Effector memory CD4-positive, alpha-beta T cell (primary cell): ENCODE results near the gene ALG1L2.
"Not testable (repeated sequence)": the region's sequence is repeated elsewhere in the genome, so short reads cannot be mapped to it uniquely, and the experiment has no call there.

Experiments used
- DNase-seq, 3 donors: peaks; one replicate each; pipeline ENCODE4 v3.0.0-alpha.2; 2020
- H3K27ac ChIP-seq: 2 replicates; pipeline ENCODE4 v1.7.0; 2013; ENCODE audit warnings: mild to moderate bottlenecking, low read length, moderate library complexity; ENCODE audit not compliant: insufficient read depth, poor library complexity, severe bottlenecking
- H3K27me3 ChIP-seq: replicated peaks from 2 replicates; pipeline ENCODE4 v1.7.0; 2013; ENCODE audit warnings: mild to moderate bottlenecking, low read length; ENCODE audit not compliant: insufficient read depth, control insufficient read depth, poor library complexity, severe bottlenecking
- H3K36me3 ChIP-seq: 2 replicates; pipeline ENCODE4 v1.7.0; 2013; ENCODE audit warnings: mild to moderate bottlenecking, low read length, moderate library complexity; ENCODE audit not compliant: control insufficient read depth, insufficient read depth
- H3K4me1 ChIP-seq: 2 replicates; pipeline ENCODE4 v1.7.0; 2013; ENCODE audit warnings: low read length, mild to moderate bottlenecking; ENCODE audit not compliant: control insufficient read depth, insufficient read depth, poor library complexity, severe bottlenecking
- H3K4me3 ChIP-seq: 2 replicates; pipeline ENCODE4 v1.7.0; 2013; ENCODE audit warnings: low read length, low read depth, mild to moderate bottlenecking; ENCODE audit not compliant: insufficient read depth, poor library complexity, severe bottlenecking
- H3K9me3 ChIP-seq: 2 replicates; pipeline ENCODE4 v1.7.0; 2013; ENCODE audit warnings: mild to moderate bottlenecking, low read length, moderate library complexity; ENCODE audit not compliant: control insufficient read depth

ALG1L2 gene

GRCh38 chr3:130146465-130146864 is 64.8 kb downstream of the ALG1L2 start:
- not testable (repeated sequence) for H3K36me3 ChIP-seq, H3K9me3 ChIP-seq, H3K4me1 ChIP-seq, DNase-seq, H3K27ac ChIP-seq, H3K4me3 ChIP-seq, H3K27me3 ChIP-seq
